GM18868 (cell line): ENCODE results near the gene GRID1.
"Not testable (repeated sequence)": the region's sequence is repeated elsewhere in the genome, so short reads cannot be mapped to it uniquely, and the experiment has no call there.

Experiments
- ATAC-seq: cut with Tn5 transposase; IDR thresholded peaks from one replicate; pipeline ENCODE4 v1.9.1; 2021; ENCODE audit warnings: mild to moderate bottlenecking, moderate library complexity; ENCODE audit not compliant: unreplicated experiment

Gene GRID1

DNA sequence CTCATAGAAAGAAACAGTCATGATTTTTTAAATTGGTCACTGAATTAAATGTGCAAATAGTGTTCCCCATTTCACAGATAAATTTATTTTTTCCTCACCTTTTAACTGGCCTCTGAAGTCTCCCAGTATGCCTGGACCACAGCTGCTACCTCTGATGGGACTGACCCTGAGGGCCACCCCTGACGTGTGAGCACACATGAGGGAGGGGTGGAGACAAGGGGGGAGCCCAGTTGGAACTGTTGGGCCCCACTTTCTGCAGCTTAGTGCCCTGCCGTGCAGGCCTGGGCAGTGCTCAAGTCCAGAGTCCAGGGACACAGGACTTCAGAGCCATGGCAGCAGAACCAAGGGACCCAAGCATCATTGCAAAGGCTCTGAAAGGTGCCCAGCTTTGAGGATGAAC is 243.9 kb downstream of the GRID1 start:
- ATAC-seq, result no peak

DNA sequence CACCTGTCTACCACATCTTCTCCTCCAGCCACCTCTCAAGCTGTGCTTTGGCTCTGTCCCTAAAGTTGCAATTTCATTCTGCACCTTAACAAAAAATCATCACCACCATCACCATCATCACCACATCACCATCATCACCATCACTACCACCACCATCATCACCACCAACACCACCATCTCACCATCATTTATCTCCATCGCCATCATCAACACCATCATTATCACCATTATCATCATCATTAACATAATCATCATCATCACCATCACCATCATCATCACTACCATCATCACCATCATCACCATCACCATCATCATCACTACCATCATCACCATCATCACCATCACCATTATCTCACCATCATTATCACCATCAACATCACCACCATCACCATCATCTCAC is 245.4 kb downstream of the GRID1 start:
- ATAC-seq, result no peak

- ATAC-seq, result no peak
Measured at GRCh38 chr10:86117051-86117450, 249.5 kb downstream of the GRID1 start.

DNA sequence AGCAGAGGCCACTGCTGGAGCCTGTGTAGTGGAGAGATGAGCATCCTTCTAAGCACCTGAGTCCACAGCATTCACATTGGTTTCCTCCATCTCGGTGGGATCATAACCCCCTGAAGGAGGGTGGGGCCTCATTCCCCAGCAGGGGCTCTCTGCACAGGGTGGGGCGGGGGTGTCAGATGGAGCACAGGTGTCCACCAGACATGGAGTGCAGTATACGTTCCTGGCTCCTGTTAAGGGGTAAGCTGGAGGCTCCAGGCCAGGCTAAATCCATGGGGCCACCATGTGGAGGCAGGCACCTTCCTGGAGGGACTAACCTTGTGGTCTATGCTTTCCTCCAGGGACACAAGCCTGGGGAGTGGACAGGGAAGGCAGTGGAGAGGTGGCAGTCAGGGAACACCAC is 252.6 kb downstream of the GRID1 start:
- no peak for ATAC-seq

GRCh38 chr10:86113501-86113900 is 253.1 kb downstream of the GRID1 start:
- ATAC-seq, result no peak

GRCh38 chr10:86113044-86113443 is 253.6 kb downstream of the GRID1 start:
- no peak for ATAC-seq

DNA sequence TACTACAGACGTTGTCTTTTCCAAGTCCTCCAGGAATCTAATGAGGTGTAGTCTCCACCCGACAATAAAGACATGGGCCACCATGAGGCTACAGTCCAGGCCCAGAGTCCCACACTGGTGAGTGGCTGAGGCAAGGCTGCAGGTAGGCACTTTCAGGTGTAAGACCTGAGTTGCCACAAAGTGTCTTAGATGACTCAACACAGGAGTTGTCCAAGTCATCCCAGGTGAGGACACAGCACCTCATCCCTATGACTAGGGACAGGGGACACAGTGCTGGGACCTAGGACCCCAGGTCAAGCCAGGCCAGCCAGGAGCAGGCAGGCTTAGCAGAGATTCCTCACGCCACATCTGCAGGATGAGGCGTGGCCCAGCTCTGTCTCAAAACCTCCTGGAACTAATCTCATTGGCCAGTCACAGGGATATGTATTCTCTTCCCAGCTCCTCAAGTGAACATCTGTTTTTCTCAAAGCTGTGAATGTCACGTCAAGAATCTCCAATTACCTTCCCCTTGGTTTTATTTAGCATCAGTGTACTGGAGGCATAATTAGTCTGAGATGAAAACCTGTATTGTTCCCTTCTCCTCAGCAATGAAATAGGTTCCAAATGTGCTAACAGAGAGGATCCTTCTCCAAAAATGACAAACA is 254.6 kb downstream of the GRID1 start:
- ATAC-seq, result no peak

- ATAC-seq, result no peak
Measured at GRCh38 chr10:86110156-86110786, 256.3 kb downstream of the GRID1 start.

- no peak for ATAC-seq
Measured at GRCh38 chr10:86109421-86109820, 257.2 kb downstream of the GRID1 start.

DNA sequence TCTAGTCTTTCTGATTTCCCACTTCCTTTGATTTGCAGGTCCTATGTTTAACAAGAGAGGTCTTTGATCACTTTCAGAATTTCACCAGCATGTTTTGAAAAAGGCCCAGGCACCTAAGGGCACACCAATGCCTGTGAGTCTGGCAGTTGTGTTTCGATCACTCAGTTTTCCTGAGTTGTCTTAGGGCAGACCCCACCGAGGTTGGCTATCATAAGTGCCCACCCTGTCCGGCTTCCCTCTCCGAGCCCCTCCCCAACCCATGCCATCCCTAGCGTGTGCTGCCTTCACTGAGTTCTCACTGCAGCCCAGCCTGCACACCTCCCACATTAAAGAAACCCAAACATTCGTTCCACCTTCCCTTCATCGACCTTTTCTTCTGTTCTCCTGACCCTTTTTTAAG is 257.9 kb downstream of the GRID1 start:
- ATAC-seq, result no peak

GRCh38 chr10:86107611-86108310 is 258.8 kb downstream of the GRID1 start:
- not testable (repeated sequence) for ATAC-seq

GRCh38 chr10:86107131-86107530 is 259.5 kb downstream of the GRID1 start:
- no peak for ATAC-seq

GRCh38 chr10:86106616-86107015 is 260.0 kb downstream of the GRID1 start:
- no peak for ATAC-seq

DNA sequence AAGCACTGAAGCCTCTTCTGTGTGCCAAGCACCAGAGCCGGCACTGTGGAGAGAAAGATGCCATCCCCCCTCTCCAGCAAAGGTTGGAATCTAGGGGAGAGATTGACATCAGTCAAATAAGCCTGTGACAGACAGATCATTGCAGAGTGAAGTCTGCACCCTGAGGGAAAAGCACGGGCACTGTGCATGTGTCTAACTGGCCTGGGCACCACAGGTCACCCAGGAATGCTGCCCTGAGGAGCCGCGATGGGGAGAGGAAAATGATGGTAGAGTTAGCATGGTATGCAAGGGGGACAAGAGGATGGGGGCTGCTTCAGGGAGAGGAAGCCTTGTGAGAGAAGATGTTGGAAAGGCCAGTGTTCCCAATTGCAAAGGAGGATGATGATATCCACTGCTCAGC is 261.0 kb downstream of the GRID1 start:
- no peak for ATAC-seq

GRCh38 chr10:86105181-86105580 is 261.4 kb downstream of the GRID1 start:
- no peak for ATAC-seq

- no peak for ATAC-seq
Measured at GRCh38 chr10:86104611-86105145, 261.9 kb downstream of the GRID1 start.

DNA sequence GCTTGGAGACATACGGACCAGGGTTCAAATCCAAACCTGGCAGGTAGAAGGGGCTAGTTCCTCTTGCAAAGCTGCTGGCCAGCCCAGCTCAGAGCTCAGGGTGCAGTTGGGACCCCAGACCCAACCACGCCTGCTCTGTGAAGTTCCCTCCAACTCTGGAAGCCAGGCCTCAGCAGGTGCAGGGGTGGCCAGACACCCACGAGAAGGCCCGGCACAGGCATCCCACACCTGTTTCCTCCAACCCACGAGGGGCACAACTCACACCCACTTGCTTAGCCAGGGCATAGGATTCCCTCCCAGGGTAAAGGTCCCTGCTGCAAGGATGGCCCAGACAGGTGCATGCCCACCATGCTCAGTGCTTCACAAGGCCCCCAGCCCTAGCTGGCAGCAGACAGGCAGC is 262.4 kb downstream of the GRID1 start:
- no peak for ATAC-seq

DNA sequence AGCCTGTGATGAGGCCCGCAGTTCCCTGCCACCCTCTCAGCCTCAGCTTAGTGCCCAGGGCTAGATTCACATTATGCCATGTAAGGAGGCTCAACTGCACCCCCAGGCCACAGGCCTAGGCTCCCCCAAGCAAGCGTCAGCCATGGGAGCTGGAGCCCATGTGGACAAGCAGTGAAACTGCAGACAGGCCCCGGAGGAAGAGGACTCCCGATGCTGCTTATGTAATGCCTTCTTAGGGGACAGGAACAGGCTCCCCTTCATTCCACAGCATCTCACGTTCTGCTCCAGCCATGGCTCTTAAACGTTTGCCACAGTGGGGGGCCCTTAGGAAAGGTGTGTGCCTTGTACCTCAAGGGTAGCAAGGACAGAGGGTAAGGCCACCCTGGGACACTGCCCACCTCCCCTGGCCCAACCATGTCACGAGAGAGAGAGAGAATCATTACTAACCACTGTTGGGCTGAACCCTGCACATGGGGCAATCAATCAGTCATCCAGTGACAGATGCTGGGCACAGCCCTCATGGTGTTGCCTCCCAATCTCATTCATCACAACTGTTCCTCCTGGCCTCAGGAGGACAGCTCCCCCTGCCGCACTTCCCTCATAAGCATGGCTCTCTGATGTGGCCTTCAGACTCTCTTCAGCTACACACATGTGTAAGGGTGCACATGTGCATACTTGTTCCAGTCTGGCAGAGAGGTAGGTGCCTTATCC is 263.0 kb downstream of the GRID1 start:
- ATAC-seq, result no peak

DNA sequence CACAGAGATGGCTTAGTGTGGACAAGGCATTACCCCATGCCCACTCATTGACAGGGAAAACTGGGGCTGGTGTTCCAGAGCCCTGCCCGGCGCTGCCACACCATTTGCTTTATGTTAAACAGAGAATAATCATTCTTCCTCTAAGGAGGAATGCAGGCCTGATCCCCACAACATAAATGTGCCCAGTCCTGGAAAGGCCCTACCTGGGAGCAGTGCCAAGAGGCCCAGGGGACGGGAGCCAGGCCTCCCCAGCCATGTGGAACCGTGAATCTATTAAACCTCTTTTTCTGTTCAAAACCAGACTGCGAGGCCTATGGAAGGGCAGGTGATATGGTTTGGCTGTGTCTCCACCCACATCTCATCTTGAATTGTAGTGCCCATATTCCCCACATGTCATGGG is 264.1 kb downstream of the GRID1 start:
- ATAC-seq, result no peak

GRCh38 chr10:86102031-86102430 is 264.6 kb downstream of the GRID1 start:
- no peak for ATAC-seq

- peak; percentile 76 for ATAC-seq
Measured at GRCh38 chr10:86100581-86101061, 266.0 kb downstream of the GRID1 start.
